ENCODE measurements around the gene CTTNBP2. TPM values are rescaled to one million over a fixed set of nuclear protein-coding genes. Genes with fewer than 3 reads are reported as not detected.
A peak's percentile ranks its signal among the peaks of the same experiment; 100 is the strongest.
"Not testable (repeated sequence)": the region's sequence is repeated elsewhere in the genome, so short reads cannot be mapped to it uniquely, and the experiment has no call there.

Gene CTTNBP2
- total RNA-seq, 1 donor from 2014 or later: 6.6 TPM

- H3K9me3 ChIP-seq: no peaks in the 10 kb centered on the region
- H3K27me3 ChIP-seq (ENCODE audit: low read depth): no peaks in the 10 kb centered on the region
- H3K27ac ChIP-seq: no peak overlapping the region
- intact Hi-C loops (cut with DNase I): no loop called here
- TF ChIP-seq, protein P1, sequence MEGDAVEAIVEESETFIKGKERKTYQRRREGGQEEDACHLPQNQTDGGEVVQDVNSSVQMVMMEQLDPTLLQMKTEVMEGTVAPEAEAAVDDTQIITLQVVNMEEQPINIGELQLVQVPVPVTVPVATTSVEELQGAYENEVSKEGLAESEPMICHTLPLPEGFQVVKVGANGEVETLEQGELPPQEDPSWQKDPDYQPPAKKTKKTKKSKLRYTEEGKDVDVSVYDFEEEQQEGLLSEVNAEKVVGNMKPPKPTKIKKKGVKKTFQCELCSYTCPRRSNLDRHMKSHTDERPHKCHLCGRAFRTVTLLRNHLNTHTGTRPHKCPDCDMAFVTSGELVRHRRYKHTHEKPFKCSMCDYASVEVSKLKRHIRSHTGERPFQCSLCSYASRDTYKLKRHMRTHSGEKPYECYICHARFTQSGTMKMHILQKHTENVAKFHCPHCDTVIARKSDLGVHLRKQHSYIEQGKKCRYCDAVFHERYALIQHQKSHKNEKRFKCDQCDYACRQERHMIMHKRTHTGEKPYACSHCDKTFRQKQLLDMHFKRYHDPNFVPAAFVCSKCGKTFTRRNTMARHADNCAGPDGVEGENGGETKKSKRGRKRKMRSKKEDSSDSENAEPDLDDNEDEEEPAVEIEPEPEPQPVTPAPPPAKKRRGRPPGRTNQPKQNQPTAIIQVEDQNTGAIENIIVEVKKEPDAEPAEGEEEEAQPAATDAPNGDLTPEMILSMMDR (IDR thresholded peaks at IDR 0.05): no peak
- no peak for ATAC-seq
- no peaks in the 10 kb centered on the region for H3K4me1 ChIP-seq
- no peak for DNase-seq
- no peaks in the 10 kb centered on the region for H3K36me3 ChIP-seq
- no peak overlapping the region for H3K4me3 ChIP-seq
These were observed 155.9 kb downstream of the CTTNBP2 start for GRCh38 chr7:117717357-117717756.

GRCh38 chr7:117716707-117717299 is 156.4 kb downstream of the CTTNBP2 start:
- Histone ChIP-seq H3K27me3 (ENCODE audit: low read depth) (no peaks in the 10 kb centered on the region), H3K4me1 (no peaks in the 10 kb centered on the region), H3K36me3 (no peaks in the 10 kb centered on the region), H3K27ac (no peak overlapping the region), H3K4me3 (no peak overlapping the region), H3K9me3 (no peaks in the 10 kb centered on the region)
- DNase-seq (no peak), ATAC-seq (no peak)
- intact Hi-C loops (cut with DNase I): no loop called here
- TF ChIP-seq, protein P1 (IDR thresholded peaks at IDR 0.05): no peak

- no peak overlapping the region for H3K4me3 ChIP-seq
- H3K36me3 ChIP-seq: no peaks in the 10 kb centered on the region
- DNase-seq (no peak), ATAC-seq (peak; percentile 72 to 85)
- H3K4me1 ChIP-seq: no peaks in the 10 kb centered on the region
- H3K27ac ChIP-seq: no peak overlapping the region
- no peaks in the 10 kb centered on the region for H3K27me3 ChIP-seq (ENCODE audit: low read depth)
- intact Hi-C loops (cut with DNase I): no loop called here
- H3K9me3 ChIP-seq: no peaks in the 10 kb centered on the region
- TF ChIP-seq, protein P1 (IDR thresholded peaks at IDR 0.05): peak; percentile 38
These were observed 157.3 kb downstream of the CTTNBP2 start for GRCh38 chr7:117715784-117716445.

- H3K36me3 ChIP-seq: no peaks in the 10 kb centered on the region
- intact Hi-C loops (cut with DNase I): no loop called here
- no peaks in the 10 kb centered on the region for H3K27me3 ChIP-seq (ENCODE audit: low read depth)
- no peak for DNase-seq
- H3K9me3 ChIP-seq: no peaks in the 10 kb centered on the region
- TF ChIP-seq, protein P1 (IDR thresholded peaks at IDR 0.05): no peak
- no peak overlapping the region for H3K4me3 ChIP-seq
- no peak overlapping the region for H3K27ac ChIP-seq
- H3K4me1 ChIP-seq: no peaks in the 10 kb centered on the region
- no peak for ATAC-seq
These were observed 161.7 kb downstream of the CTTNBP2 start for GRCh38 chr7:117711556-117711955.

GRCh38 chr7:117708173-117708572 is 165.1 kb downstream of the CTTNBP2 start:
- intact Hi-C loops (cut with DNase I); H3K36me3 ChIP-seq; H3K9me3 ChIP-seq; H3K4me3 ChIP-seq; H3K4me1 ChIP-seq; H3K27me3 ChIP-seq (ENCODE audit: low read depth); ATAC-seq; DNase-seq; H3K27ac ChIP-seq: not testable (repeated sequence)

- intact Hi-C loops (cut with DNase I): no loop called here
- TF ChIP-seq, protein P1 (IDR thresholded peaks at IDR 0.05): no peak
- H3K36me3 ChIP-seq: no peaks in the 10 kb centered on the region
- H3K9me3 ChIP-seq: no peaks in the 10 kb centered on the region
- H3K27me3 ChIP-seq (ENCODE audit: low read depth): no peaks in the 10 kb centered on the region
- H3K4me1 ChIP-seq: no peaks in the 10 kb centered on the region
- no peak overlapping the region for H3K27ac ChIP-seq
- ATAC-seq (no peak), DNase-seq (no peak)
- no peak overlapping the region for H3K4me3 ChIP-seq
These were observed 166.2 kb downstream of the CTTNBP2 start for GRCh38 chr7:117707080-117707479.
